GM10266 (cell line): ENCODE measurements around the gene IMMT.

Experiments used
- DNase-seq: peaks from one replicate; pipeline ENCODE4 v3.0.0; 2012; ENCODE audit errors: extremely low spot score
- TF ChIP-seq, protein P1 (sequence below): IDR thresholded peaks from 2 replicates; pipeline ENCODE4 v1.5.1; 2012; ENCODE audit warnings: mild to moderate bottlenecking, low read depth; ENCODE audit not compliant: control insufficient read depth, insufficient read depth; ENCODE audit errors: missing control alignments

IMMT gene

DNA sequence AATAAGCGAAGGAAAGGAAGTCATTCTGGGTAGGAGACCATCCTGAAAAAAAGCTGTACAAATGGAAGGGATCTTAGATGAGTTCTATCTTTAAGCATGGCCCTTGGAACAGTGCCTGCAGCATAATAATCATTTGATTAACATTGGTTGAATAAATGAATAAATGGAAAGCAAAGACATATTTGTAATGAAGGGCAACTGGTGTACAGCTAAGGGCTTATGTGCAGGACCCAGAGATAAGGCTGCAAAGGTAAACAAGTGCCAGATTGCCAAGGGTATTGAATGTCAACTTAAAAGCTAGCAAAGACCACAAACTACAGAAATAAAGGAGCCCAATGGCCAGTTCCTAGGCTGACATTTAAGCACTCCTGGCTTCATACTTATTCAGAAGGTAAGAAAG lies 19.4 kb downstream of the IMMT start:
- TF ChIP-seq, protein P1, sequence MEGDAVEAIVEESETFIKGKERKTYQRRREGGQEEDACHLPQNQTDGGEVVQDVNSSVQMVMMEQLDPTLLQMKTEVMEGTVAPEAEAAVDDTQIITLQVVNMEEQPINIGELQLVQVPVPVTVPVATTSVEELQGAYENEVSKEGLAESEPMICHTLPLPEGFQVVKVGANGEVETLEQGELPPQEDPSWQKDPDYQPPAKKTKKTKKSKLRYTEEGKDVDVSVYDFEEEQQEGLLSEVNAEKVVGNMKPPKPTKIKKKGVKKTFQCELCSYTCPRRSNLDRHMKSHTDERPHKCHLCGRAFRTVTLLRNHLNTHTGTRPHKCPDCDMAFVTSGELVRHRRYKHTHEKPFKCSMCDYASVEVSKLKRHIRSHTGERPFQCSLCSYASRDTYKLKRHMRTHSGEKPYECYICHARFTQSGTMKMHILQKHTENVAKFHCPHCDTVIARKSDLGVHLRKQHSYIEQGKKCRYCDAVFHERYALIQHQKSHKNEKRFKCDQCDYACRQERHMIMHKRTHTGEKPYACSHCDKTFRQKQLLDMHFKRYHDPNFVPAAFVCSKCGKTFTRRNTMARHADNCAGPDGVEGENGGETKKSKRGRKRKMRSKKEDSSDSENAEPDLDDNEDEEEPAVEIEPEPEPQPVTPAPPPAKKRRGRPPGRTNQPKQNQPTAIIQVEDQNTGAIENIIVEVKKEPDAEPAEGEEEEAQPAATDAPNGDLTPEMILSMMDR, result no peak
- DNase-seq, result no peak

DNA sequence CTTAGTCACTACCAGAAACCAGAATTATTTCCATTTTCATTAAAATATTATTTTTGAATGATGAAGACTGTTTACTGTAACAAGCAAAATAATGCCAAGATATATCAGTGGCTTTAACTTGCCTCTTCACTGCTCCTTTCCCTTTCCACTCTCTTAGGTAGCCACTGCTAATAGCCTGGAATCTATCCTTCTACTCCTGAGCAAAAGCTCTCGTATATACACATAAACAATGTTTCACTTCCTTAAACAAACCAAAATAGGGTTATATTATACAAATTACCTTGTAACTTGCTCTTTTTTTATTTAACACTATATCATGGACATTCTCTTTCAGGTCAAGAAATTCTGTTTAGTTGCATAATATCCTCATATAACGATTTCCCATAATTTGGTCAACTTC lies 20.8 kb downstream of the IMMT start:
- DNase-seq, result no peak
- TF ChIP-seq, protein P1, result no peak

DNA sequence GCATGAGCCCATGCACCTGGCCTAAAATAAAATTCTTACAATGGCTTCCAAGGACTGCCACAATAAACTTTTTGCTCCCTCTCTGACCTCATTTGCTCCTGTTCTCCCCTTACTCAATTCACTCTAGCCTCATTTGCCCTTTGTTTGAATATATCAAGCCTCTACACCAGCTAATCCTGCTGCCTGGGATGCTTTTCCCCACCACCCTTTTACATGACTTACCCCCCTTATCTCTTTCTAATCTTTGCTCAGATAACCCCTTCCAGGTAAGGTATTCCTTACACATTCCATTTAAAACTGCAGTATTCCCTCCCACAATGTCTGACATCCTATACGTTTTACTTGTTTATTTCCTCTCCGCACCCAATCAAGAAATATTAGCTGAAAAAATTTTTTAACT lies 22.7 kb downstream of the IMMT start:
- TF ChIP-seq, protein P1, result no peak
- DNase-seq, result no peak

DNA sequence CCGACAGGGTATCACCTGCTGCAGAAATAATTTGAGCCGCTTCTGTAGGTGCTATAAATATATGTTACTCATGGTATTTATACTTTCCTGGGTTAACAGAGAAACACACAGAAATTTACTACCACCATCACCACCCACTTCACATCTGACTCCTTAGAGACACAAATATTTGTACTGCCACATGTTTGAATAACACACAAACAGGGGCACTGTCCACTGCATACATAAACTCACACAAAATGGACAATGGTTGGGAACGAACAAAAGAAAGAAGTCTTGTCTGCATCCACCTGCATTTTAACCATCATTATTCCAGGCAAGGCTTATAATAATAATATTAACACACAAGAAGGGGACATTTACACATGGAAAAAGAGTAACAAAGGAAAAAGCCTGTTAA lies 24.0 kb downstream of the IMMT start:
- no peak for DNase-seq
- TF ChIP-seq, protein P1, result no peak

DNA sequence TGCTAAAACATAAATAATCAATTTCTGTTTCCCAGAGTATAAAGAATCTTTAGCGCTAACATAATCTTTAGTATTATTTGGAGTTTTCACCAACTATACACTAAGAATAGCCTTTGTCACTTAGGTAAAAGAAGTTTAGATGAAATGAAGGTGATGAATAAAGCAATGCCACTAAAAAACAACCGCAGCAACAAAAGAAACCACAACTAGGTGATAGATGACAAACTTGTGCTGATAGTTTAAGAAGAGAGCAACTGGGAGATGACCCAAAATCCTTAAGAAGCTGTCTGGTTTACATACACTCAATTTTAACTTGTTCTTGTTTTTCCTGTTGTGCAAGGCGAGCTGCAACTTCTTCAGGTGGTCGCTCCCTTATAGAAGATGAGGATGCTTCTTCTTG lies 24.8 kb downstream of the IMMT start:
- no peak for DNase-seq
- TF ChIP-seq, protein P1, result no peak

DNA sequence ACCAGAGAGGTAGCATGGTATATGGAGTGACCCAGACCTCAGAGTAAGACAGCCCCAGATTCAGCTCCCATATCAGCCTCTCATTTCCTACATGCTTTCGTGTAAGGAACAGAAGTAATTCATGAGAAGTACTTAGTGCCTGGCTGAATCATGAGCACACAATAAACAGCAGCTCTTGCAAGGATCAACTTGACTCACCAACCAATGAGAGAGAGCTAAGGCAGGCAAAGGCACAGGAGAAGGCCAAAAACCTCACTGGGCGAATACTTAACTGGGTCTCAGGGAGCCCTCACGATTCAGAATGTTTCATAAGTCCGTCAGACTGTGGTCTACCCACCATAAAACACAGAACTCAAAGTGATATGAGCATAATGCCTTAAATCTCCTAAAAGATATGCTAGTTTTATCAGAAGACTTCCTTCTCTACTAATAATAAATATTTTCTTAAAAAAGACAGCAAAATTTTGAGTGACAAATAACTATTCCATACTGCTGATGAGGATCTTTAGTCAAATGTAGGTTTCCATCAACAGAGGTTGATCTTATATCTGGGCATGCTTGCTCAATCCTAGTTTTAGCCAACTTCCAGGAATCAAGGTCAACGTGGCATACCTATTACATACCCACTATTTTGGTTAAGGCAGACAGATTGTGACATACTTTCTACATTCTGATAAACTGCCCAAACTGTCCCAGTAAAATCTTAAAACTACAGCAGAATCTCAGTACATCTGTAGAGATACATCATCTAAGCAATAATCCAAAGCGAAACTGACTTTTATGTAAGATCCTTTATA lies 34.9 kb downstream of the IMMT start:
- TF ChIP-seq, protein P1, result no peak
- no peak for DNase-seq

DNA sequence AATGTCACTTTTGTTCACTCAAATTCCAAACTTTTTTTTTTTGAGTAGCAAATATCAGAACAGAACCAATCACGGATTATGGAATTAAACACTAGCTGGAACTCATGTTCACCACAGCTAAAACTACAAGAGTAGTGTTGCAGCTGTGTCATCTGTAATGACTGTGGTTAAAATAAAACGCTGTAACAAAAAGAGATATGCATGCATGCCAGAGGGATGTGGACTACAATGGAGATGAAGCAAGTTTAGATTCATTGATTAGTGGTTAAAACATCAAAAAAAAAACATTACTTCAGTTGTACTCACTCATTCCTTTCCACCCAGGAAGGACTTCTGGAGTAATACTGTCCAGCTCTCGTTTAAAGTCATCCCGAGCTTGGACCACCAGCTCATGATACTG lies 37.0 kb downstream of the IMMT start:
- TF ChIP-seq, protein P1, result no peak
- DNase-seq, result no peak
